Skeletal muscle satellite cell (primary cell): Measurements from ENCODE around the gene FAM187B.

ENCODE experiments used
- H3K27me3 ChIP-seq: 2 replicates; pipeline ENCODE4 v1.7.0; 2013; ENCODE audit warnings: low read length; ENCODE audit not compliant: control insufficient read depth, insufficient read depth
- H3K36me3 ChIP-seq: 2 replicates; pipeline ENCODE4 v1.7.0; 2013; ENCODE audit warnings: mild to moderate bottlenecking, control low read depth, low read length; ENCODE audit not compliant: insufficient read depth
- H3K4me1 ChIP-seq: 2 replicates; pipeline ENCODE4 v1.7.0; 2013; ENCODE audit warnings: low read length; ENCODE audit not compliant: control insufficient read depth, insufficient read depth
- H3K4me2 ChIP-seq: 2 replicates; pipeline ENCODE4 v1.7.0; 2013; ENCODE audit warnings: mild to moderate bottlenecking, low read length
- H3K4me3 ChIP-seq: 2 replicates; pipeline ENCODE4 v1.7.0; 2013; ENCODE audit warnings: low read length
- H3K9ac ChIP-seq: 2 replicates; pipeline ENCODE4 v1.7.0; 2013; ENCODE audit warnings: mild to moderate bottlenecking, low read depth, low read length, moderate library complexity
- H3K9me3 ChIP-seq: replicated peaks from 2 replicates; pipeline ENCODE4 v1.7.0; 2013; ENCODE audit warnings: mild to moderate bottlenecking, control low read depth, low read length

The FAM187B gene

DNA sequence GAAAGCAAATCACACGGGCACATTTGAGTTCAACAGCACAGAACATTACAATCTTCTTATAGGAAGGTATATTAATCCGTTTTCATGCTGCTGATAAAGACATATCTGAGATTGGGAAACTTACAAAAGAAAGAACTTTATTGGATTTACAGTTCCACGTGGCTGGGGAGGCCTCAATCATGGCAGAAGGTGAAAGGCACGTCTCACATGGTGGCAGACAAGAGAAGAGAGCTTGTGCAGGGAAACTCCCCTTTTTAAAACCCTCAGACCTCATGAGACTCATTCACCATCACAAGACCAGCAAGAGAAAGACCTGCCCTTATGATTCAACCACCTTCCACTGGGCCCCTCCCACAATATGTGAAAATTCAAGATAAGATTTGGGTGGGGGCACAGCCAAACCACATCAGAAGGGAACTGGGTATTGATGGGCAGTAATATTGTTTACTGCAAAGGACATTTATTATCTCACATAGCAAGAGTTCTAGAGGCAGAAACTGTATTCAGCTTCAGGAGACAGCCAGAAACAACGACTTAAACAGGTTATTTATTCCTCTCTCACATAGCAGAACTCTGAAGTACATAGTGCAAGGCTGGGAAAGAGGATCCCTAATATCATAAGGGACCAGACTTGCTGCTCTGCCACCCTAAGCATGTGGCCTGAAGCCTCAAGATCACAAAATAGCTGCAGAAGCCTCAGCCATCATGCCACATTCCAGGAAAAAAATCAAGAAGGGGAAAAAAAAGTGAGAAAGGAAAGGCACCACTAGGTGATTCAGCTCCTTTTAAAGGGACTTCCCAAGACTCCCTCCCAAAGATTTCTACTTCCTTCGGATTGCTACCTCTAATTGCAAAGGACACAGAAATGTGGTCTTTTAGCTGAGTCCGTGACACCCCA is 50.9 kb downstream of the FAM187B start:
- H3K9ac ChIP-seq: no peak overlapping the region
- H3K36me3 ChIP-seq: no peaks in the 10 kb centered on the region

GRCh38 chr19:35176181-35176570 is 52.4 kb downstream of the FAM187B start:
- H3K4me1 ChIP-seq: no peaks in the 10 kb centered on the region
- H3K9me3 ChIP-seq: no peaks in the 10 kb centered on the region
- H3K36me3 ChIP-seq: no peaks in the 10 kb centered on the region
- H3K9ac ChIP-seq: no peak overlapping the region
- H3K27me3 ChIP-seq: peaks cover 3% of the 10 kb centered on the region
- H3K4me3 ChIP-seq: no peak overlapping the region
- no peak overlapping the region for H3K4me2 ChIP-seq

More for the DNA sequence above, 50.9 kb downstream of the FAM187B start:
- no peaks in the 10 kb centered on the region for H3K9me3 ChIP-seq
- no peak overlapping the region for H3K4me3 ChIP-seq
- no peaks in the 10 kb centered on the region for H3K4me1 ChIP-seq
- H3K27me3 ChIP-seq: peaks cover 3% of the 10 kb centered on the region
- no peak overlapping the region for H3K4me2 ChIP-seq
